Activated CD4-positive, alpha-beta memory T cell treated with anti-CD3 and anti-CD28 coated beads, Interleukin-2, amount 10 ng/mL, durations not matched to agents 7 days and 5 days (primary cell): ENCODE data around the gene CAMTA1. TPM values are rescaled to one million over a fixed set of nuclear protein-coding genes. Genes with fewer than 3 reads are reported as not detected.

Experiments used
- CTCF ChIA-PET: fragments of 350-600 bp; sonication (Branson Sonifier 250); formaldehyde crosslinking; loops from one replicate; lab custom pipeline; 2021; ENCODE audit warnings: antibody characterized with exemption, inconsistent platforms; lab: Charles Lee
- POLR2A ChIA-PET: fragments of 350-600 bp; sonication (Branson Sonifier 250); formaldehyde crosslinking; loops from one replicate; lab custom pipeline; 2021; ENCODE audit warnings: antibody characterized with exemption; lab: Charles Lee
- DNase-seq: peaks from one replicate; pipeline ENCODE4 v3.0.0-alpha.2; 2020
- H3K27ac Mint-ChIP-seq: one replicate; pipeline ENCODE4 v1.8.0; 2021; ENCODE audit warnings: mild to moderate bottlenecking, mixed read lengths
- H3K27me3 Mint-ChIP-seq: one replicate; pipeline ENCODE4 v1.8.0; 2021; ENCODE audit warnings: mixed read lengths
- H3K36me3 Mint-ChIP-seq: one replicate; pipeline ENCODE4 v1.8.0; 2021; ENCODE audit warnings: low read depth, mixed read lengths
- H3K4me1 Mint-ChIP-seq: one replicate; pipeline ENCODE4 v1.8.0; 2021; ENCODE audit warnings: mixed read lengths
- H3K4me3 Mint-ChIP-seq: one replicate; pipeline ENCODE4 v1.8.0; 2021; ENCODE audit warnings: mild to moderate bottlenecking, mixed read lengths
- H3K9me3 Mint-ChIP-seq: one replicate; pipeline ENCODE4 v1.8.0; 2021; ENCODE audit warnings: mixed read lengths
- total RNA-seq, 2 experiments: library from RNA; stranded (reverse); gene quantifications; one replicate each; pipeline ENCODE4 v1.2.3, GENCODE V29; 2021

Gene CAMTA1
- total RNA-seq, 2 experiments from 2014 or later = 43.0 to 47.3 TPM

- Mint-ChIP-seq H3K27me3 (peaks cover 18% of the 10 kb centered on the region), H3K36me3 (no peaks in the 10 kb centered on the region), H3K9me3 (no peaks in the 10 kb centered on the region), H3K4me1 (peaks cover 2% of the 10 kb centered on the region), H3K27ac (no peak overlapping the region), H3K4me3 (no peak overlapping the region)
- DNase-seq = no peak
- ChIA-PET CTCF (no interaction called here), POLR2A (no interaction called here)
These were observed 772.8 kb downstream of the CAMTA1 start for GRCh38 chr1:7558041-7558461.

DNA sequence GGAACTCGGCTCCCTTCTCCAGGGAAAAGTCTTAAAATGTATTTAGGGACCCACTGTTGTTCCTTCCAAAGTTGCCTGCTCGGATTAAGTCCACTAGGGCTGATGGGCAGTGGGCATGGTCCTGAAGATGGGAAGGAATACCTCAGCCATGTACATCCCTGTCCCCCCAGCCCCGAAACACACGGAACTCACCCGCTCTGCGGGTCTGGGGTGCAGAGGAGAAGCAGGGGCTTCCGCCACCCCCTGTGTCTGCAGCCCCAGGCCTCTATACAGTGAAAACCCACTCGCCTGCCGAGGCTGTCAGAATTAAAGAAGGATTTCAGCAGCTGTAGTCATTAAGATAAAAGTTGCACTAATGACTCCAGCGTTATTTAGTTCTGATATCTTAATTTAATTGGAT is 773.2 kb downstream of the CAMTA1 start:
- no peak overlapping the region for H3K27ac Mint-ChIP-seq
- no peak overlapping the region for H3K4me3 Mint-ChIP-seq
- ChIA-PET POLR2A (no interaction called here), CTCF (no interaction called here)
- peaks cover 16% of the 10 kb centered on the region for H3K27me3 Mint-ChIP-seq
- H3K36me3 Mint-ChIP-seq = no peaks in the 10 kb centered on the region
- no peak for DNase-seq
- H3K9me3 Mint-ChIP-seq = no peaks in the 10 kb centered on the region
- peaks cover 2% of the 10 kb centered on the region for H3K4me1 Mint-ChIP-seq

- Mint-ChIP-seq H3K9me3 (no peaks in the 10 kb centered on the region), H3K27ac (no peak overlapping the region), H3K4me1 (peaks cover 2% of the 10 kb centered on the region), H3K36me3 (no peaks in the 10 kb centered on the region), H3K4me3 (no peak overlapping the region), H3K27me3 (peaks cover 12% of the 10 kb centered on the region)
- ChIA-PET POLR2A (no interaction called here), CTCF (no interaction called here)
- DNase-seq = no peak
These were observed 773.9 kb downstream of the CAMTA1 start for GRCh38 chr1:7558921-7559869.

DNA sequence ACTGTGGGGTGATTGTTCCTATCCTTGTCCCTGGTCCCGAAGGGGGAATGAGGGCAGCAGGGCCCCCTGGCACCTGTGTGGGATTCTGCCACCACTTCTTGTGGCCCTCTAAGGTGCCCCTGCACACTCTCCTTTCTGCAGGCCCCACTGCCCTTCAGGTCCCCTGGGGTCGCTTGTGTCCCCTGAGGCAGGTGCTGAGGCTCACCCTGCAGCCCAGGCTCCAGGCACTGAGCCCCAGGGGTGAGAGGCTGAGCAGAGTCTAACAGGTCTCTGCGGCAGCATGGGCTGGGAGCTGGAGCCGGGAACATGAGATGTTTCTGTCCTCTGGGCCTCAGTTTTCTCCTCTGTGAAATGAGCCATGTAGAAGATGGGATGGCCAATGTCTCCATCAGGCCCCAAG is 774.9 kb downstream of the CAMTA1 start:
- H3K4me1 Mint-ChIP-seq = peaks cover 2% of the 10 kb centered on the region
- H3K9me3 Mint-ChIP-seq = no peaks in the 10 kb centered on the region
- DNase-seq = no peak
- H3K36me3 Mint-ChIP-seq = no peaks in the 10 kb centered on the region
- no peak overlapping the region for H3K27ac Mint-ChIP-seq
- H3K4me3 Mint-ChIP-seq = no peak overlapping the region
- CTCF ChIA-PET = no interaction called here
- H3K27me3 Mint-ChIP-seq = peaks cover 7% of the 10 kb centered on the region
- POLR2A ChIA-PET = no interaction called here

DNA sequence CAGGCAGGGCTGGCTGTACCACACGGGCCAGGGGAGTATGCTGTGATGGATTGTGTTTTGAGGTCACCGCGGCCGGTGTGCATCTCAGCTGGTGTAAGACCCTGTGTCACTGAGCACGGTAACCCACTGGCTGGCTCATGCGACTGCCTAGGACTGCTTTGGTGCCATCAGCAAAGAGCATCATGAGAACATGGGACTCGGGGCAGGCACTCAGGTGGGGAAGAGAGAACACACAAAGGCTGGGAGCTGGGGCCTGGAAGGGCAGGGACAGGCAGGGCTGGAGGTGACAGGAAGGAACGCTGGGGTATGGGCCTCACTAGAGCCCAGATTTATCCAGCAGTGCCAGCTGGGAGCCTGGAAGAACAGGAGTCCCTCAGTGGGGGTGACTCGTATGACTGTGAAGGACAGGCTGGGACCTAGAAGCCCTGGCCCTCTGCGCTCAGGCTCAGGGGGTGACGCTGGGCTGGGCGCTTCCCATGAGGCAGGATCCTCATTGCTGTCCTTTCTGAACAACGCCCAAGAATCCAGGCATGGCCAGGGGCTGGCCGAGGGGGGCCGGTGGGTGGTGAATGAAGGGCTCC is 775.4 kb downstream of the CAMTA1 start:
- no peak overlapping the region for H3K27ac Mint-ChIP-seq
- no peaks in the 10 kb centered on the region for H3K36me3 Mint-ChIP-seq
- peaks cover under 1% of the 10 kb centered on the region for H3K4me1 Mint-ChIP-seq

DNA sequence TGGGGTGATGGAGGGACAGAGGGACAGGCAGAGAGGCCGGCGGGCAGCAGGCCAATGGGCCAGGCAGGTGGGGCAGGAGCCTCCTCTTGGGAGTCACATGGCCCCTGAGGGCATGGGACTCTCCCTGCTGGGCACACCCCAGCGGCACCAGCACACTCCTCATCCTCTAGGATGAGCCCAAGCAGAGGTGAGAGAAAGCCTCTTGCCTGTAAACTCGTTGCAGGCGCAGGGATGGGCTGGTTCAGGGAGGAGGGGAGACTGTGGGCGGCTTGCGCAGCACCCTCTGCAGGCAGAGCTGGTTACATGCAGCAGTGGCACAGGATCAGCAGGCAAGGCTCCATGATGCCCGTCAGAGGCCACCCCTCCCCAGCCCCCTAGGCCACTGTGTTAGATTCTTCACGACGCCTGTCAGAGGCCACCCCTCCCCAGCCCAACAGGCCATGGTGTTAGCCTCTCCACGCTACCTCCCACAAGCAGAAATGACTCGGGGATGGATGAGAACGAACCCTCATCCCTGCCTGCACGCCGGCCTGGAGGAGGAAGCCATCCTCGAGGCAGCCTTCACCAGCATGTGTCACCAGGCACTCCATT is 776.2 kb downstream of the CAMTA1 start:
- Mint-ChIP-seq H3K27me3 (peaks cover under 1% of the 10 kb centered on the region), H3K9me3 (no peaks in the 10 kb centered on the region), H3K36me3 (no peaks in the 10 kb centered on the region), H3K4me1 (no peaks in the 10 kb centered on the region), H3K27ac (no peak overlapping the region), H3K4me3 (no peak overlapping the region)
- ChIA-PET CTCF (no interaction called here), POLR2A (no interaction called here)
- DNase-seq = no peak

More for the DNA sequence above, 775.4 kb downstream of the CAMTA1 start:
- DNase-seq = no peak
- Mint-ChIP-seq H3K9me3 (no peaks in the 10 kb centered on the region), H3K27me3 (peaks cover 3% of the 10 kb centered on the region), H3K4me3 (no peak overlapping the region)
- POLR2A ChIA-PET = no interaction called here
- CTCF ChIA-PET = no interaction called here

- DNase-seq = no peak
- POLR2A ChIA-PET = no interaction called here
- H3K27ac Mint-ChIP-seq = no peak overlapping the region
- no peaks in the 10 kb centered on the region for H3K36me3 Mint-ChIP-seq
- H3K4me1 Mint-ChIP-seq = no peaks in the 10 kb centered on the region
- CTCF ChIA-PET = no interaction called here
- no peaks in the 10 kb centered on the region for H3K27me3 Mint-ChIP-seq
- H3K9me3 Mint-ChIP-seq = no peaks in the 10 kb centered on the region
- H3K4me3 Mint-ChIP-seq = no peak overlapping the region
These were observed 776.9 kb downstream of the CAMTA1 start for GRCh38 chr1:7561936-7562728.

DNA sequence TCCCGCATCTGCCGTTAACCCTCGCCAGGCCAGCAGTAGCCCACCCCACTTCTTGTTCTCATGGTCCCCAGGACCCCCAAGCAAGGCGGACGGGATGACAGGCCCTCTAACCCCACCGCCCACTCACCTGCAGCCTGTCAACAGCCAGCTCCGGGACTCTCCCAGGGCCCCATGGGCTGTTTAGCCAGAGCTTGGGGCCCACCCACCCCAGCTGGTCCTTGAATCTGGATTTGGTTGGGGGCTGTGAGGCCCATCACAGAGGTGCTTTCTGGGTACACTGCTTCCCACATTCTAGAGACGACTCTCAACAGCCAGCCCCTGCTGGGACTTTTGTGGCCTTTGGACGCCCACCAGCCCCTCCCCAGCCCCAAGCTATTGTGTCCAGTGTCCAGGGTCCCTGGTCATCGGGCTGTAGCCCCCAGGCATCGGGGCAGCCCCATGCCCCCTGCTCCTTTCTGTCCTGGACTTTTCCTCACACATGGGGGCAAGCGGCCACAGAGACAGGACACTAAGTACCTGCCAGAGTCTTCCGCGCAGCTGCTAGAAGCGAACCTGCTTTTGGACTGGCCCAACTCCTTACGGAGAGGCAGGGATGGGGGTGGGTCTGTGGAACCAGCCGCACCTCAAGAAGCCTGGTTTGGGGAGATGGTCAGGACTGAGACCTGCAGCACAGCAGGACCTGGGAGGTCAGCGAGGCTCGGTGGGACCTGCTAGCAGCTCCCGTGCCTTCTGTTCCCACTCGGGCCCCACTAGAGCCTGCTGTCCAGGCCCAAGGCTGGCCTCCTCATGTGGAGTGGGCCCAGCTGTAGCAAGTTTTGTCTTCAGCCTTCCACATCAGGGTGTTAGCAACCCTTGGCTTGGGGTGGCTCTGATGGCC is 777.7 kb downstream of the CAMTA1 start:
- no peaks in the 10 kb centered on the region for H3K27me3 Mint-ChIP-seq
- DNase-seq = no peak
- POLR2A ChIA-PET = no interaction called here
- H3K27ac Mint-ChIP-seq = no peak overlapping the region
- H3K4me1 Mint-ChIP-seq = no peaks in the 10 kb centered on the region
- H3K36me3 Mint-ChIP-seq = no peaks in the 10 kb centered on the region
- CTCF ChIA-PET = no interaction called here
- no peaks in the 10 kb centered on the region for H3K9me3 Mint-ChIP-seq
- no peak overlapping the region for H3K4me3 Mint-ChIP-seq

- Mint-ChIP-seq H3K27ac (no peak overlapping the region), H3K4me1 (no peaks in the 10 kb centered on the region), H3K27me3 (no peaks in the 10 kb centered on the region), H3K36me3 (no peaks in the 10 kb centered on the region), H3K4me3 (no peak overlapping the region), H3K9me3 (no peaks in the 10 kb centered on the region)
- DNase-seq = no peak
- ChIA-PET CTCF (no interaction called here), POLR2A (no interaction called here)
These were observed 778.9 kb downstream of the CAMTA1 start for GRCh38 chr1:7564137-7564536.

DNA sequence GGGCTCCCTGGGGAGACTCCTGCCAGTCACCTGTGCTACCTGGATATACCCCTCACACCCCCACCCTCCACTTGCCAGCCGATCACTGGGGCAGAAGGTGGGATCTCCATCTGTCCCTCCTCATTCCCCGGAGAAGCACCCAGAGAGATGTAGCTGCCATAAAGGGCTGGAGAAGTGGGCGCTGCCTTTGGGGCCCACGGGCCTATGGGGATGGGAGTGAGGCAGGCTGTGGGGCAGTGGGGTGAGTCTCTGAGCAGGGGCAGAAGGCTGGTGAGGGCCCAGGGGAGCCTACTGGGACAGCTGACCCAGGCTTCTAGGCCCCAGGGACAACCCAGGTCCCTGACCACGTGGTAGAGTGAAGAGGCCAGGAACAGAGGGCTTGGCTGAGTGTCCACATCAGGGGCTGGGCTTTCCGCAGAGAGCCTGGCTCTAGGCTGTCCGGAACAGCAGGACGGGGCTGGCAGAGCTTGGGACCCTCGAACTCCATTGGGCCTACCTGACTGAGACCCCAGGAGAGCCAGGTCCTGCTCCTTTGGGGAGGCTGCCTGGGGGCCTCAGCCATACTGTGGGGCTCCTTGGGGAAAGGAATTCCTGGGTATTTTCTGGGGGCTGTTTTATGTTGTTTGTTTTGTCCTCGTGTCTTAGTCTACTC is 780.0 kb downstream of the CAMTA1 start:
- no peaks in the 10 kb centered on the region for H3K27me3 Mint-ChIP-seq
- no peaks in the 10 kb centered on the region for H3K36me3 Mint-ChIP-seq
- H3K4me1 Mint-ChIP-seq = no peaks in the 10 kb centered on the region
- no peaks in the 10 kb centered on the region for H3K9me3 Mint-ChIP-seq
- DNase-seq = no peak
- H3K4me3 Mint-ChIP-seq = no peak overlapping the region
- CTCF ChIA-PET = no interaction called here
- H3K27ac Mint-ChIP-seq = no peak overlapping the region
- POLR2A ChIA-PET = no interaction called here

DNA sequence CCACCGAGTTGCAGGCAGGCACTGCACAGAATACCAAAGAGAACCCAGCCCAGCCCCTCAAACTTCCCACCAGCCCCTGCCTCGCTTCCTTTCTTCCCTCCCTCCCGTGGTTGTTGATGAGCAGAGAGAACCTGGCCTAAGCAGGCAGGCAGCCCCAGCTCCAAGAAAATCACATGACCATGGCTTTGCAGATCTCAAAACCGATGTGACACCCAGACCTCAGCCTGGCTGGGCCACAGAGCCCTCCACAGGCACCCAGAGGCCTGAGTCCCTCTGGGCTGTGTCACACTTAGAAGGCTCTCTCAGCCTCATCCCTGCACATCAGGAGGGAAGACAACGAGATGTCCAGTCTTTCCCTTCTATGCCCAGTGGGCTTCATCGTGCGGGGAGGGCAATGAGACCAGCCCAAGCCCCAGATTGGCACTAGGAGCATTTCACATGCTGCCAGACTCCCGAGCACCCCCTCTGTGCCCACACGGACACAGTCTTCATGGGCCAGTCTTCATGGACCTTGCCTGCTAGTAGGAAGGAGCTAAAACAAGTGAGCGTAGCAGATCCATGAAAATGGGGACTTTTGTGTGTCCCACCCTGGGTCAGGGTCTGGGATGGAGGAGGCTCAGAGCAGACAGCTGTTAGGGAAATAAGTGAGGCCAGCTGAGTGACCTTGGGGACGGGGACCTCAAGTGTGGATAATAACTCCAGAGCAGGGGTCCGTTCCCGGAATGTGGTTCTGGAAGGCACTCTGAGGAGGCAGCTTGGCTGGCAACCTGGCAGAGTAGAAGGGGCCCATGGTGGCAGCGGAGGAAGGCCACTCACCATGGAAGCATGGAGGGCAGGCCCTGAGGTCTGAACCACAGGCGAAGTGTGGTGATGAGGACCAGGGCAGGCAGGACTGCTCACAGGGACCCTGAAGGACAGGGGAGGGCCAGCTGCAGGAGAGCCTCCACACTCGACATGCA is 781.4 kb downstream of the CAMTA1 start:
- no peak for DNase-seq
- Mint-ChIP-seq H3K9me3 (no peaks in the 10 kb centered on the region), H3K4me3 (no peak overlapping the region), H3K4me1 (no peaks in the 10 kb centered on the region), H3K27me3 (peaks cover 4% of the 10 kb centered on the region), H3K36me3 (no peaks in the 10 kb centered on the region), H3K27ac (no peak overlapping the region)
- POLR2A ChIA-PET = no interaction called here
- CTCF ChIA-PET = no interaction called here
